ENCODE measurements around the gene PHC1.
"Not testable (repeated sequence)": the region's sequence is repeated elsewhere in the genome, so short reads cannot be mapped to it uniquely, and the experiment has no call there.

The PHC1 gene

DNA sequence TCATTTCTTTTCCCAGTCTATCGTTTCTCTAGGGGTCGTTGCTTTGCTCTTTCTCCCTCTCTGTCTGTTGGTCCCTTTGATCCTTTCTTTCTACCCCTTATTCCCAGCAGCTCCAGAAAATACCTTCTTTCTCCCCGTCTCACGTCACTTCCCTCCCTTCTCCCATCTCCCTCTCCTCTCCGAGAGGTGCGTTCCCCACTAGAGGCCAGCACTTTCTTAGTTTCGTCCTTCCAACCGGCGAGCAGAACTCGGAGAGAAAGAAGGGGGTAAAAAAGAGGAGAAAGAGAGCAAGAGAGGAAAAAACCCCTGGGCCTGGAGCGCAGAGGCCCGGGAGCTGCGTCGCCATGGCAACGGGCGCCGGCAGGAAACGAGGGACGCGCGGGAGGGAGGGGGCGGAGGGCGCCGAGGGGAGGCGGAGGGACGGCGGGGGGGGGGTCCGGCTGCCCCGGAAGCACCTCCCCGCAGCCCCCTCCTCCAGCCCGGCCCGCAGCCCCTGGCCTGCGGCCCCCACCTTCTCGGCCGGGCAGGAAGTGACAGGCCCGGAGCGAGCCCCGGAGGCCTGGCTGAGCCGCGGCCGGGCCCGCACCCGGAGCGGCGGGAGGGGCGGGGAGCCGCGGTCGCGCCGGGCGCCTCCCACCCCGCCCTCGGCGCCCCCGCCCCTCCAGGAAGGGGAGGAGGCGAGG, at the start of gene PHC1:
TSS of gene PHC1 (plus strand) at position 477 of the 683 bp plus-strand sequence. CDS start 3,169 bp downstream, outside the sequence.
- peak; percentile 57 to 67 for DNase-seq (ENCODE audit: low read depth in 2 of 2)

DNA sequence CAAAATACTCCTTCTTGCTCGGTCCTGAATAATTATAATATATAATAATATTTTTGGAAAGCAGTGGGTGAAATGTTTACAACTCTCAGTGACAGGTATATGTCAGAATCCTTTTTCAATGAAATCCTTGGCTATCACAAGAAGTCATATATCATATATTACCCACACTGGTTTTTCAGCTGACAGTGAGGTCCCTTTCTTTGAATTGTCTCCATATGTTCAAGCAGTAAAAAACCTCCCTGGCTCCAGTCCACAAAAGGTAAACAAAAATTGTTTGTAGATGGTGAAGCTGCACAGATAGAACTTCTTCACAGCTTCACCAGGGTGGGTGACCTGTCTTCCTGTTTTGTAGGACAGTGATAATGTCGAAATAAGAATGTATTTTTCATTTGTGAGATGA, 47.9 kb upstream of the PHC1 start:
- no peak for DNase-seq (ENCODE audit: low read depth in 2 of 2)

DNA sequence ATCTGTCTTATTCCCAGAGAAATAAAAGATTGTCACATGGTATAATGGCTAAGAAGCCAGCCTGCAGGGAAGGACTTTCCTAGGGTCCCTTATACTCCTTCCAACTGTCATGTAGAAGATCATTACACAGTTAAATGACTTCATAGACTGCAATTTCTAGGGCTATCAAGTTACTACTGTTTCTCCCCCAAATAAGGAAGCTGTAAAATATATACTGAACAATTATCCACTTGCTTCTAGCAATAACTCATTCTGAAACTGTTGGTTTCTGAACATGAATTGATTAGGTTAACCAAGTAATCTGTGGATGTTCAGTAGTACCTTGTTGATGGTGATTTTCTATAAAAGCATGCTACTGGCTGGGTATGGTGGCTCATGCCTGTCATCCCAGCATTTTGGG, 47.3 kb upstream of the PHC1 start:
- no peak for DNase-seq (ENCODE audit: low read depth in 2 of 2)

DNA sequence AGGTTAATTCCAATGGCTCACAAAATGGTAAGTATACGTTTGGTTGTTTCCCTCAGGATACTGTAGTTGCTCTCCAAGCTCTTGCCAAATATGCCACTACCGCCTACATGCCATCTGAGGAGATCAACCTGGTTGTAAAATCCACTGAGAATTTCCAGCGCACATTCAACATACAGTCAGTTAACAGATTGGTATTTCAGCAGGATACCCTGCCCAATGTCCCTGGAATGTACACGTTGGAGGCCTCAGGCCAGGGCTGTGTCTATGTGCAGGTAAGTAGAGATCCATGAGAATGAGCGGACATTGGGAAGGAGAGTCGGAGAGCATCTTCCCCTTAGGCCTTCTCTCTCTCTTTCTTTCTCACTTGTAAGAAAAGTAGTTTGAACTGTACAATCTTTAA, 46.5 kb upstream of the PHC1 start:
- no peak for DNase-seq (ENCODE audit: low read depth in 2 of 2)

DNA sequence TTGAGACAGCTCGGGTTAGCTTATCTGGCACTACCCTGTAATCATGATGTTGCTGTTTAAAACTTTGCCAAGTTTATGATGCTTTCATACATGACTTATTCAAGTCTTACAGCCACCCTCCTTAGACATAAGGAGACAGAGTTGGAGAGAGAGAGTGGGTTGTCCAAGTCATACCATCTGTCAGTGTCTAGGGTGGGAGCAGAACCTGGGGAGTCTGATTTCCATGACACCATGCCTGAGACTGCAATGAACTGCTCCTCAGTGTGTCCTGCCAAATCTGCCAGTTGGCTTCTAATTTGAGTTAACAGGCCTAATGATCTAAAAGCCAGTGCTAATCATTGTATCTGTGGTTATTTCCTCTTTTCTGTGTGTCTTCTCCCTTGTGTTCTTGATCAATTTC, 43.7 kb upstream of the PHC1 start:
- no peak for DNase-seq (ENCODE audit: low read depth in 2 of 2)

DNA sequence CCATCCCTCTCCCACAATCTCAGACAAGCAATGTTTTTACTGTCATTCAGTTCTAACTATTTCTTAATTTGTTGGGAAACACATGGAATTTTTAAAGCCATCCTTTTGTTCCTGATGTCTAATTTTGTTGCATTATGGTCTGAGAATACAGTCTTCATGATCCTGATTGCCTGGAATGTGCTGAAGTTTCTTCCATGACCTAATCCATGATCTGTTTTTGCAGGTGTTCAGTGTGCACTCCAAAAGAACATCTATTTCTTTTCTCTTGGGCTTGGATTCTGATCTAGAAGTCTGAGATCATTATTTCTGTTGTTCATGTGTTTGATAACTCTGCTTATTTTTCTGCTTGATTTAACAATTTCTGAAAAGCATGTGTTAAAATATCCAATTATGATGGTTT, 43.2 kb upstream of the PHC1 start:
- no peak for DNase-seq (ENCODE audit: low read depth in 2 of 2)

DNA sequence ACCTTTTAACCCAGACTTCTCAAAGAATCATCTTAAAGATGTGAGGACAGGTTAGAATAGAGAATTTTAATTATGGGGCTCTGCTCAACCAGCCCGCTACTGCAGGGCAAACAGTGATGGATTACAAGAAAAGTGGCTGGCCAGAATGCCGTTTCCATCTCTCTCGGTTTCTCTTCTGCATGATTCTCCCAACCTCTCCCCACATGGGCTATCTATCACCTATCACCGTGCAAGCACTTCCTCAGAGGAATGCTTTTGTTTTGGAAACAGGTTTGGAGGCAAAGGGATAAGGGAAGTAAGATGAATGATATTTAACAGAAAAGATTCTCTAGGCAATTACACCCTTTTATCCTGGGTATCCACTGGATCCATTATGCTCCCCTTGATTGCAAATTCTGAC, 37.4 kb upstream of the PHC1 start:
- DNase-seq (ENCODE audit: low read depth in 2 of 2): no peak

DNA sequence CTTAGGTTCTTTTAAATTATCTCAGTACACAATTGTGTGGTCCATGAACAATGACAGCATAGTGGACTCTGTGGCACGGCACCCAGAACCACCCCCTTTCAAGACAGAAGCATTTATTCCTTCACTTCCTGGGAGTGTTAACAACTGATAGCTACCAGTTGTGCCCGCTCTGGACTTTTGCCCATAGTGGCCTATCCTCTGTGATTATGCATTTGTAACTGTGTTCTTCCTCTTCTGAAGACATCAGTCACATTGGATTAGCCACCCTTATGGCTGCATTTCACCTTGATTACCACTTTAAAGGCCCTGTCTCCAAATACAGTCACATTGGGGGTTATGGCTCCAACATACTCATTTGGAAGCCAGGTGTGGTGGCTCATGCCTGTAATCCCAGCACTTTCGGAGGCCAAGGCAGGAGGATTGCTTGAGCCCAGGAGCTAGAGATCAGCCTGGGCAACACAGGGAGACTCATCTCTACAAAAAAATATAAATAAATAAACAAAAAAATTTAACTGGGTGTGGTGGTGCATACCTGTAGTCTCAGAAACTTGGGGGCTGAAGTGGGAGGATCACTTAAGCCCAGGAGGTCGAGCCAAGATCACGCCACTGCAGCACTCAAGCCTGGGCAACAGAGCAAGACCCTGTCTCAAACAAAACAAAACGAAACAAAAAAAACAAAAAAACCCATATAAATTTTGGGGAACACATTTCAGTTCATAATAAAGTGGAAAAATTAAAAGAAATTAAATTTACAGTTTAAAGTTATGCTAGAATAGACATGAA, 27.6 kb upstream of the PHC1 start:
- no peak for DNase-seq (ENCODE audit: low read depth in 2 of 2)

DNA sequence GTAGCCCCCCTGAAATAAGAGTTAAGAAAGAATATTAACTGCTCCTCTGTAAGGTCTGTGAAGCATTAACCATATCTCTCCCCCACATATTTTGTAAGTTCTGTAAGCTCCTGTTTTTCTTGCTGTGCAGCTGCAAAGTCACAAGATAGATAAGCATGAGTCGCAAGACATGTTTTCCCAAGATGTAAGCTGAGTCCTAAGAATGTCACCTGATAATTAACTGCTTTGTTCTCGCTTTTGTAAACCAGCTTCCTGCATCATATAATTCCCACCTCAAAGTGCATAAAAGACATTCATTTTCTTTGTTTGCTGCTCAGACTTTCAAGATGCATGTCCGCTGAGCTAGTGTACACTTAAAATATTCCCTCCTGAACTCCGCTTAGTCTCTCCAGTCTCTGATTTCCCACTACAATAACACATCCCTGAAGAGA, 27.0 kb upstream of the PHC1 start:
- DNase-seq (ENCODE audit: low read depth in 2 of 2): no peak

DNA sequence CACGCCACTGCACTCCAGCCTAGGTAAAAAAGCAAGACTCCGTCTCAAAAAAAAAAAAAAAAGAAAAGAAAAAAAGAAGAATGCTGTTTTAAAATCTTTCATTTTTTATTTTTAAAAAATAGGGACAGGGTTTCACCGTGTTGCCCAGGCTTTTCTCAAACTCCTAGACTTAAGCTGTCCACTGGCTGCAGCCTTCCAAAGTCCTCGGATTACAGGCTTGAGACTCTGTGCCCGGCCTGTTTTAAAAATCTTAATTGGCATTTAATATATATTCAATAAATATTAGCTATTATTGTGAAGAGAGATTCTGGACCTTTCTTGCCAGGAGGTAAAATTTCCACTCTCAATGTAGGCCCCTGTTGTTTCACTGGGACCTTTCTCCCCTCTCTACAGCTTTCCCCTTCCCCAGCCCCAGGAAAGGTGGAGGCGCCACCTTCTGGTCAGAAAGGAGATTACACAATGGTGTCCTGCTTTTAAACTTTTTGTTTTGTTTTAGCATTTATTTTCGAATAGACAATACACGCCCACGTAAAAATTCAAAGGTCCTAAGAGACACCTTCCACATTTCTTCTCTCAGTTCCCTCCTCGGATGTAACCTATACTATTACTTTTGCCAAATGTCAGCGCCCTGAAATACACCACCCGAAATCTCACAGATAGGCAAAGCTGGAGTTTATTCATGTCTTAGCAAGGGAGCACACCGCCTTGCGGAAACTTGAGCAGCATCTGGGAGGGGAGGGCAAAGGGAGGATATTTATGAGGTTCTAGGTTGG, 23.8 kb upstream of the PHC1 start:
- DNase-seq (ENCODE audit: low read depth in 2 of 2): peak; percentile 21 to 22

DNA sequence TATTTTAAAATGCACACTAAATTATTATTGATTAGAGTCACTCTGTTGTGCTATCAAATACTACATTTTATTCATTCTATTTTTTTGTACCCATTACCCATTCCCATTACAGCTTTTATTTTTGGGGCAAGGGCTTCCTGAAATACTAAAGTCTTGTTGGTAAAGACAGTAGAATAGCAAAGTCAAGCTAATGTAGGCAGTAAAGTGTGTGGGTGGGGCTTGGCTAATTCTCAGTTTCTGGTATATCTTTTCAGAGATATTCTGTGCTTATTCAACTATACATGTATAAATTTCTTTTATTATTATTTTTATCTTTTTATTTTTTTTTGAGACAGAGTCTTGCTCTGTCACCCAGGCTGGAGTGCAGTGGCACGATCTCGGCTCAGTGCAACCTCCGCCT, 22.3 kb upstream of the PHC1 start:
- DNase-seq (ENCODE audit: low read depth in 2 of 2): no peak

DNA sequence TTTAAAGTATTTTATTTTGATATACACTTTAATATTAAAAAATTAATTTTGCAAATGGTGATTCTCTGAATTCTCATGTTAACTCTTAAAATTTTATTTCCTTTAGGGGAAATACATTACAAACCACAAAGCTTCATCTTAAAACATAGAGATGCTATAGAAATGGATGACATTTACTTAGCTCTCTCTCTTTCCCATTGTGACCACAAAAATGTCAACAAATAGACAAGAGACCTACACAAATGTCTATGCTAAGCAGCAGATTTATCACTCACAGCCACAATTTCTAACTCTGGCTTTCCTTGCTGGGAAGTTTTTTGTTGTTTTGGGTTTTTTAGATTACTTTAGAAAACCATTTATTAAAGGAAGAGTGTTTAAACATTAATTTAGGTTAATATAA, 19.9 kb upstream of the PHC1 start:
- no peak for DNase-seq (ENCODE audit: low read depth in 2 of 2)

DNA sequence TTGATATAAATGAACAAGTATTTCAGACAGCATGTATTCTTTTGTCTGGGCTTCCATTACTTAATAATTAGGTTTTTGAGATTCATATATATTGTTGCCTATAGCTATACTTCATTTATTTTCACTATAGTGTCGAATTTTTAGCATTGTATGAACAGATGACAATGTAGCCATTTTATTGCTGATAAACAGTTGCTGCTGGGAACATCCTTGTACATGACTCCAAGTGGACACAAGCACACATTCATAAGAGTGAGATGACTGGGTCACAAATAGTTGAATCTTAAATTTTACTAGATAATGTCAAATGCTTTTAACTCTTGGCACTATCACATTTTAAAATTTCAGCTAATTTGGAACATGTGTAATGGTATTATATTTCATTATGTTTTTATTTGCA, 19.3 kb upstream of the PHC1 start:
- no peak for DNase-seq (ENCODE audit: low read depth in 2 of 2)

DNA sequence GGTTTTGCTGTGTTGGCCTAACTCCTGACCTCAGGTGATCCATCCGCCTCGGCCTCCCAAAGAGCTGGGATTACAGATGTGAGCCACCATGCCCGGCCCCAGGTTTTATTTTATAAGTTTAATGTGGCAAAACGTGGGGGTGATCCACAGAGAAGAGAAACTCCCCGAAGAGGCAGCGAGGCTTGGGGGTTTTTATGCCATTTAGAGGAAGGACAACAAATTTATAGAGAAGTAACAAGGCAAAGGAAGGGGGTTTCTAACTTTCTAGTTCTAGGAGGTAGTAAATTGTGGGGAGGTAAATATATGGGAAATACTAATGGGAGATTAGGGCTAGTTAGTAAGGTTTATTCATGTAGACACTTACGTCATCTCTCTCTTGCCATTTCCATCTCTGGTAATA, 17.2 kb upstream of the PHC1 start:
- no peak for DNase-seq (ENCODE audit: low read depth in 2 of 2)

DNA sequence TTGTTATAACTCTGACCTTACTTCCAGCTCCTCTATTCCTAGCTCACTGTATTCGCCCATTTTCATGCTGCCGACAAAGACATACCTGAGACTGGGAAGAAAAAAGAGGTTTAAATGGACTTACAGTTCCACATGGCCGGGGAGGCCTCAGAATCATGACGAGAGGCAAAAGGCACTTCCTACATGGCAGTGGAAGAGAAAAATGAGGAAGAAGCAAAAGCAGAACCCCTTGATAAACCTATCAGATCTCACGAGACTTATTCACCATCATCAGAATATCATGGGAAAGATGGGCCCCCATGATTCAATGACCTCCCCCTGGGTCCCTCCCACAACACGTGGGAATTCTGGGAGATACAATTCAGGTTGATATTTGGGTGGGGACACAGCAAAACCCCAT, 14.5 kb upstream of the PHC1 start:
- DNase-seq (ENCODE audit: low read depth in 2 of 2): no peak

DNA sequence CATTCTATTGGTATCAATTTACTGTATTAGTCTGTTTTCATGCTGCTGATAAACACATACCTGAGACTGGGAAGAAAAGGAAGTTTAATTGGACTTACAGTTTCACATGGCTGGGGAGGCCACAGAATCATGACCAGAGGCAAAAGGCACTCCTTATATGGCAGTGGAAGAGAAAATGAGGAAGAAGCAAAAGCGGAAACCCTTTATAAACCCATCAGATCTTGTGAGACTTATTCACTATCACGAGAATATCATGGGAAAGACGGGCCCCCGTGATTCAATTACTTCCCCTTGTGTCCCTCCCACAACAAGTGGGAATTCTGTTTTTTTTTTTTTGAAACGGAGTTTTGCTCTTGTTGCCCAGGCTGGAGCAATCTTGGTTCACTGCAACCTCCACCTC, 11.6 kb upstream of the PHC1 start:
- DNase-seq (ENCODE audit: low read depth in 2 of 2): not testable (repeated sequence)

DNA sequence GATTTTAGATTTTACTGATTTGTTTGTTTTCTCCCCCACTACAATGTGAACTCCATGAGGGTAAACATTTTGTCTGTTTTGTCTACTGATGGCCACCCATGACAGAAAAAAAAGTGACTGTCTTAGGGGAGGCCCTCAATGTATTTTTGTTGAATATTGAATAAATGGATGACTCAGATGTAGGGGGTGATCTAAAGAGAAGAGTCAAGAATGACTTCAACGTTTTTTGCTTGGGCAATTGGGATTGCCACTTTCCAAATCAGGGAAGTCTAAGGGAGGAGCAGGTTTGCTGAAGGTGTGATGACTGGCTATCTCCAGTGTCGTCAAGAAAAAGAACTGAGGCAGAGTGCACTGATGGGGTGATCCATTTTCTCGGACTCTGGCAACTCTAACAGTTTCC, 10.7 kb upstream of the PHC1 start:
- DNase-seq (ENCODE audit: low read depth in 2 of 2): no peak

DNA sequence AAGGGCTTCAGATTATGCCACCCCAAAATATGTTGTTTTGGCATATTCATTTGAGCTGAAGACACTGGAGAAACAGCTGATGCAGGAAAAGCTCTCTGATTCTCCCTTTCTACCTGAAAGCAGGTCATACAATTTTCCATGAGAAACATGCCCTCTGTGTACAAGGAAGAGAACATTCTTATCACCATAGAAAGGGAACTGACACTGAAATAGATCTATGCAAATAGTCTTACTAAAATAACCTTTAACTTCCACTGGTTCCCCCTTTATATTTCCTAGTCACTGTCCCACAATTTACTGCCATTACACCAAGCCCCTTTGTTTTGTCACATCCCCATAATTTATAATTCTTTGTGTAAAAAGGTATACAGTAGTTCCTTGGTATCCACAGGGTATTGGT, 9.6 kb upstream of the PHC1 start:
- DNase-seq (ENCODE audit: low read depth in 2 of 2): no peak

DNA sequence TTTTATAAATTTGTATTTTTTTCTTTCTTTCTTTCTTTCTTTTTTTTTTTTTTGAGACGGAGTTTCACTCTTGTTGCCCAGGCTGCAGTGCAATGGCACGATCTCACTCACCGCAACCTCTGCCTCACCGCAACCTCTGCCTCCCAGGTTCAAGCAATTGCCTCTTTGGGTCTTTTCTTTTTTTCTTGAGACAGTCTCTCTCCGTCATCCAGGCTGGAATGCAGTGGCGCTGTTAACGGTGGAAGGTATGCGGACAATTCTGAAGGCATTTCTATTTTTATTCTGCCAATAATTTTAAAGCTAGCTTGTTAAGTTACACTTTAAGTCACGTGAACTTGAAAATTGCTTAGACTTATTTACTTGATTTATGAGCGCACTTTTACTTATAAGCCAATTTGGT, 8.8 kb upstream of the PHC1 start:
- no peak for DNase-seq (ENCODE audit: low read depth in 2 of 2)

DNA sequence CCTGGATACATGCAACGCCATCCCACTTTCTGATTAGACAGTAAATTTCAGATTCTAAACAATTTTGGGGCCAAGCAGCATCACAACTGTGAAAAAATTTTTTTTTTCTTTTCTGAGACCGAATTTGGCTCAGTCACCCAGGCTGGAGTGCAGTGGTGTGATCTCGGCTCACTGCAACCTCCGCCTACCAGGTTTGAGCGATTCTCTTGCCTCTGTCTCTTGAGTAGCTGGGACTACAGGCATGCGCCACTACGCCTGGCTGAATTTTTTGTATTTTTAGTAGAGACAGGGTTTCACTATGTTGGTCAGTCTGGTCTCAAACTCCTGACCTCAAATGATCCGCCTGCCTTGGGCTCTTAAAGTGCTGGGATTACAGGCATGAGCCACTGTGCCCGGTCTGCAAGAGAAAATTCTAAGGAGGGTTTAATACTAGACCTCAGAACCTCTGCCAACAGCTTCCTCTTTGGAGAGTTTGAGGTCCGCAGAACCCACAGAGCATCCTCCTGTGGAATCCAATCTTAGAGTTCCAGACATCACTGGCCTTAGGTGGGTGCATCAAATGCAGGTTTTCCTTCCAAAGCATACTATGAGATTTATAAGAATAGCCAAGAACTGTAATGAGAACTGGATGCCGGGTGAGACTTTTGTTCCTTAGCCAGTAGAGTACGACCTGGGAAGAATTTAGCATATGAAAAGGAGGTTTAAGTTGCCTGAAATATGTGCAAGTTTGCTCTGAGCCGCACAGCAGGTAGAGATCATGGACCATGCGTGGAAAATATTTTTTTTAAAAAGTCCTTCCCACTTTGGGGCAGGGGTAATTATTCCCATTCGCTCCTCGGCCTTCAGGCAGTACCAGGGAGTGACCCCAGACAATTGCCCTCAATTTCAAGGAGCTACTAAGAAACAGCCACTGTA, 7.8 kb upstream of the PHC1 start:
- DNase-seq (ENCODE audit: low read depth in 2 of 2): no peak

DNA sequence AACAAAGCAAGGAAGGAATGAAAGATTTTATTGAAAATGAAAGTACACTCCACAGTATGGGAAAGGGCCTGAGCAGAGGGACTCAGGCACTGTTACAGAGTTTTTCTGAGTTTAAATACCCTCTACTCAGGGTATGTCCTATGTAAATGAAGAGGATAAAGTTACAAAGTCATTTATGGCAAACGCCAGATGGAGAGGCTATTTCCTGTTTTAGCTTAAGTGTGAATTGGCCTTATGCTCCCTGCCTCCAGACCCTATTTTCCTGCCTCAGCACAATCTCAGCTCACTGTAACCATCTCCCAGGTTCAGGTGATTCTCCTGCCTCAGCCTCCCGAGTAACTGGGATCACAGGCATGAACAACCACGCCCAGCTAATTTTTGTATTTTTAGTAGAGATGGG, 6.8 kb upstream of the PHC1 start:
- no peak for DNase-seq (ENCODE audit: low read depth in 2 of 2)

DNA sequence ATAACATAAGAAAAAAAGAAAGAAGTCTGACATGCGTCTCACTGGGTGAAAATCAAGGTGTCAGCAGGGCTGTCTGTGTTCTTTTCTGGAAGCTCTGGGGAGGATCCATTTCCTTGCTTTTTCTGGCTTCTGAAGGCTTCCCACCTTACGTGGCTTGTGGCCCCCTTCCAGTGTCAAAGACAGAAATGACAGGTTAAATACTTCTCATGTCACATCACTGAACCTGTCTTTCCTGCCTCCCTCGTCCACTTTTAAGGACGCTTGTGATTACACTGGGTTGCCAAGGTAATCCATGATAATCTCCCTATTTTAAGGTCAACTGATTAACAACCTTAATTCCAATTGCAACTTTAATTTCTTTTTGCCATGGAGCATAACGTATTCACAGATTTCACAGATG, 4.6 kb upstream of the PHC1 start:
- DNase-seq (ENCODE audit: low read depth in 2 of 2): no peak
